Tibial artery (tissue), 4 donors: Measurements from ENCODE around the gene POLD2.

Experiments
- DNase-seq, 2 donors: peaks; one replicate each; pipeline ENCODE4 v3.0.0-alpha.2; 2019
- H3K27ac ChIP-seq, 2 donors: fragments of 200-600 bp; sonication (generic) in 1 of 2; 1 replicate in 1 of 2; 2 replicates in 1 of 2; pipeline ENCODE4 v1.5.1; 2018 to 2019; ENCODE audit warnings: mild to moderate bottlenecking in 1 of 2
- H3K27me3 ChIP-seq, 2 donors: fragments of 200-600 bp; sonication (generic) in 1 of 2; one replicate each; pipeline versions ENCODE4 v1.5.1 to v1.6.0; 2016 to 2019
- H3K36me3 ChIP-seq, 3 donors: fragments of 200-600 bp; sonication (generic) in 2 of 3; one replicate each; pipeline ENCODE4 v1.5.1; 2016 to 2019; ENCODE audit warnings: mild to moderate bottlenecking in 2 of 3
- H3K4me1 ChIP-seq, 4 donors: fragments of 200-600 bp; sonication (generic) in 2 of 4; 1 replicate in 3 of 4; 2 replicates in 1 of 4; pipeline ENCODE4 v1.5.1; 2016 to 2019
- H3K4me3 ChIP-seq, 2 donors: fragments of 200-600 bp; sonication (generic) in 1 of 2; 1 replicate in 1 of 2; 2 replicates in 1 of 2; pipeline ENCODE4 v1.5.1; 2018 to 2019; ENCODE audit warnings: mild to moderate bottlenecking in 2 of 2
- H3K9me3 ChIP-seq, 3 donors: fragments of 200-600 bp; sonication (generic) in 1 of 3; one replicate each; pipeline ENCODE4 v1.5.1; 2016 to 2019
- CTCF ChIP-seq, 2 experiments: fragments of 200-600 bp in 1 of 2; fragments of 450-650 bp in 1 of 2; IDR thresholded peaks; one replicate each; pipeline ENCODE4 v1.5.1; 2017 to 2019; ENCODE audit warnings: antibody characterized with exemption in 2 of 2, mild to moderate bottlenecking in 1 of 2, moderate library complexity in 1 of 2
- intact Hi-C: fragments of 100-400 bp; cut with DNase I; formaldehyde crosslinking; loops from one replicate; pipeline ENCODE4 v1.15.0; 2023; ENCODE audit warnings: low total_unique reads

POLD2 gene

GRCh38 chr7:44107116-44107960 is 16.0 kb downstream of the POLD2 start:
- DNase-seq = no peak
- intact Hi-C loops = no loop called here
- Histone ChIP-seq H3K4me3 (peak overlapping the region; percentile 52 to 58), H3K4me1 (peaks cover 12 to 100% (median 85%) of the 10 kb centered on the region in 4 donors), H3K27ac (peak overlapping the region; percentile 98 to 100), H3K9me3 (no peaks in the 10 kb centered on the region), H3K27me3 (no peaks in the 10 kb centered on the region), H3K36me3 (peaks cover 25 to 58% (median 55%) of the 10 kb centered on the region in 3 donors)
- no peak for TF ChIP-seq CTCF (IDR thresholded peaks at IDR 0.05)

GRCh38 chr7:44106311-44107065 is 16.9 kb downstream of the POLD2 start:
- Histone ChIP-seq H3K27ac (peak overlapping the region; percentile 98 to 100), H3K27me3 (no peaks in the 10 kb centered on the region), H3K4me3 (peak overlapping the region; percentile 52 to 58), H3K36me3 (peaks cover 21 to 49% (median 46%) of the 10 kb centered on the region in 3 donors), H3K4me1 (peaks cover 12 to 99% (median 84%) of the 10 kb centered on the region in 4 donors), H3K9me3 (no peaks in the 10 kb centered on the region)
- intact Hi-C loops = no loop called here
- no peak for DNase-seq
- TF ChIP-seq CTCF (IDR thresholded peaks at IDR 0.05) = no peak

- Histone ChIP-seq H3K27ac (peak overlapping the region; percentile 98 to 100), H3K36me3 (peaks cover 15 to 42% (median 40%) of the 10 kb centered on the region in 3 donors), H3K9me3 (no peaks in the 10 kb centered on the region), H3K4me1 (peaks cover 12 to 99% (median 84%) of the 10 kb centered on the region in 4 donors), H3K4me3 (peak overlapping the region; percentile 52 to 58), H3K27me3 (no peaks in the 10 kb centered on the region)
- no peak for DNase-seq
- TF ChIP-seq CTCF (IDR thresholded peaks at IDR 0.05) = no peak
- intact Hi-C loops = loop anchor here (2.0 kb wide), 1 partner anchor 23 kb away; the partner anchor contains the start of gene POLM
Measured at GRCh38 chr7:44105832-44106231, 17.5 kb downstream of the POLD2 start.

- intact Hi-C loops = loop anchor here (2.0 kb wide), 1 partner anchor 22 kb away; the partner anchor contains the start of gene POLM
Measured at GRCh38 chr7:44104860-44105771, 18.2 kb downstream of the POLD2 start.

More at GRCh38 chr7:44104860-44105771, 18.2 kb downstream of the POLD2 start:
- Histone ChIP-seq H3K36me3 (peaks cover 8 to 35% (median 33%) of the 10 kb centered on the region in 3 donors), H3K9me3 (no peaks in the 10 kb centered on the region), H3K27ac (peak overlapping the region; percentile 98 to 100), H3K4me3 (peak overlapping the region; percentile 52 to 58), H3K4me1 (peaks cover 12 to 99% (median 84%) of the 10 kb centered on the region in 4 donors), H3K27me3 (no peaks in the 10 kb centered on the region)
- DNase-seq = peak; percentile 81 to 93
- no peak for TF ChIP-seq CTCF (IDR thresholded peaks at IDR 0.05)
